ENCODE measurements around the gene DNAJC8.

- TF ChIP-seq SUZ12 (IDR thresholded peaks at IDR 0.05; ENCODE audit: unreplicated experiment) (no peak), RBBP5 (conservative IDR thresholded peaks at IDR 0.05) (no peak), CEBPZ (IDR thresholded peaks at IDR 0.05; ENCODE audit: low read depth, low read length) (no peak), USF2 (IDR thresholded peaks at IDR 0.05; ENCODE audit: borderline replicate concordance, low read depth, low read length) (no peak), EGR1 (IDR thresholded peaks at IDR 0.05; ENCODE audit: borderline replicate concordance in 1 of 2, low read depth in 2 of 2, low read length in 2 of 2) (no peak), PRDM15 (CRISPR knock-in tag; IDR thresholded peaks at IDR 0.05) (no peak), ASH2L (IDR thresholded peaks at IDR 0.05; ENCODE audit: borderline replicate concordance, low read depth) (no peak), CHD2 (IDR thresholded peaks at IDR 0.05; ENCODE audit: borderline replicate concordance, low read depth, low read length) (no peak), ETV6 (conservative IDR thresholded peaks at IDR 0.05 in 1 of 2, IDR thresholded peaks at IDR 0.05 in 1 of 2; ENCODE audit: borderline replicate concordance in 1 of 2, low read depth in 1 of 2) (no peak), CTCF (IDR thresholded peaks at IDR 0.05 in 2 of 3, conservative IDR thresholded peaks at IDR 0.05 in 1 of 3; ENCODE audit: control insufficient read depth in 2 of 3, extremely low read depth in 1 of 3, insufficient read depth in 1 of 3, low read depth in 3 of 3, low read length in 3 of 3) (no peak), PAX5 (IDR thresholded peaks at IDR 0.05; ENCODE audit: borderline replicate concordance, low read depth, low read length) (no peak)
Observed at GRCh38 chr1:28257736-28258135, 24.9 kb upstream of the DNAJC8 start.

Measured in GM12878 (cell line).